B cell (primary cell): Measurements from ENCODE around the gene MRPL41. TPM values are rescaled to one million over a fixed set of nuclear protein-coding genes. Genes with fewer than 3 reads are reported as not detected.

ENCODE experiments used
- ATAC-seq: fragments of 200-7000 bp; cut with Tn5 transposase; one replicate; pipeline ENCODE4 v1.10.0; 2021; ENCODE audit warnings: low read depth, mild to moderate bottlenecking, moderate number of reproducible peaks, moderate library complexity
- CTCF ChIA-PET: fragments of 350-600 bp; sonication (Branson Sonifier 250); formaldehyde crosslinking; loops from one replicate; lab custom pipeline; 2021; ENCODE audit warnings: antibody characterized with exemption, inconsistent platforms; lab: Charles Lee
- POLR2A ChIA-PET: fragments of 350-600 bp; sonication (Branson Sonifier 250); formaldehyde crosslinking; loops from one replicate; lab custom pipeline; 2021; ENCODE audit warnings: antibody characterized with exemption; lab: Charles Lee
- DNase-seq: peaks from one replicate; pipeline ENCODE4 v3.0.0; 2013
- H2AFZ ChIP-seq: 2 replicates; pipeline ENCODE4 v1.6.1; 2012; ENCODE audit warnings: mild to moderate bottlenecking, low read depth, low read length; ENCODE audit not compliant: insufficient read depth, poor library complexity, severe bottlenecking
- H3K27ac ChIP-seq, 2 donors: 1 replicate in 1 of 2; 2 replicates in 1 of 2; pipeline ENCODE4 v1.5.1; 2012 to 2013; ENCODE audit warnings: low read length in 2 of 2, mild to moderate bottlenecking in 2 of 2, moderate library complexity in 1 of 2
- H3K27me3 ChIP-seq, 4 experiments: fragments of 200-600 bp in 1 of 4; sonication (generic) in 1 of 4; replicated peaks in 1 of 4; 1 replicate in 2 of 4; 2 replicates in 2 of 4; pipeline versions ENCODE4 v1.6.1 to v1.7.0; 2013 to 2016; ENCODE audit warnings: low read length in 3 of 4, mild to moderate bottlenecking in 2 of 4, mixed read lengths in 1 of 4, moderate library complexity in 1 of 4; ENCODE audit not compliant: insufficient read depth in 4 of 4, control insufficient read depth in 3 of 4; ENCODE audit errors: control extremely low read depth in 1 of 4
- H3K36me3 ChIP-seq, 2 experiments: replicated peaks in 1 of 2; 1 replicate in 1 of 2; 2 replicates in 1 of 2; pipeline versions ENCODE4 v1.6.1 to v1.7.1; 2013; ENCODE audit warnings: low read length in 1 of 2; ENCODE audit not compliant: insufficient read depth in 2 of 2, control insufficient read depth in 1 of 2; ENCODE audit errors: control extremely low read depth in 1 of 2, extremely low read depth in 1 of 2
- H3K4me1 ChIP-seq, 2 donors: fragments of 200-600 bp in 1 of 2; sonication (generic) in 1 of 2; 1 replicate in 1 of 2; 2 replicates in 1 of 2; pipeline versions ENCODE4 v1.5.1 to v1.6.1; 2013 to 2017; ENCODE audit warnings: low read length in 2 of 2; ENCODE audit not compliant: control insufficient read depth in 2 of 2, insufficient read depth in 2 of 2
- H3K4me2 ChIP-seq: replicated peaks from 2 replicates; pipeline ENCODE3; 2012; ENCODE audit warnings: mild to moderate bottlenecking, low read depth, low read length; ENCODE audit not compliant: poor library complexity, severe bottlenecking
- H3K4me3 ChIP-seq, 5 experiments: fragments of 200-600 bp in 1 of 5; sonication (generic) in 1 of 5; 1 replicate in 3 of 5; 2 replicates in 2 of 5; pipeline versions ENCODE4 v1.5.1 to v1.7.0; 2011 to 2016; ENCODE audit warnings: low read length in 4 of 5, mild to moderate bottlenecking in 4 of 5, low read depth in 2 of 5, control low read depth in 1 of 5, moderate library complexity in 1 of 5; ENCODE audit not compliant: insufficient read depth in 1 of 5; ENCODE audit errors: control extremely low read depth in 1 of 5, extremely low read depth in 1 of 5
- H3K79me2 ChIP-seq: fragments of 200-600 bp; sonication (generic); one replicate; pipeline ENCODE4 v1.6.0; 2016; ENCODE audit warnings: low read length; ENCODE audit not compliant: control insufficient read depth, insufficient read depth
- H3K9ac ChIP-seq: fragments of 200-600 bp; sonication (generic); 2 replicates; pipeline ENCODE4 v1.6.1; 2017; ENCODE audit warnings: mild to moderate bottlenecking, low read length, moderate library complexity
- H3K9me3 ChIP-seq, 3 donors: one replicate each; pipeline versions ENCODE4 v1.6.1 to v1.7.1; 2013; ENCODE audit warnings: low read length in 2 of 3; ENCODE audit not compliant: control insufficient read depth in 2 of 3, insufficient read depth in 1 of 3; ENCODE audit errors: control extremely low read depth in 1 of 3
- H4K20me1 ChIP-seq: 2 replicates; pipeline ENCODE4 v1.6.0; 2012; ENCODE audit warnings: mild to moderate bottlenecking, low read length; ENCODE audit not compliant: insufficient read depth, control insufficient read depth, poor library complexity, severe bottlenecking
- H3K27ac Mint-ChIP-seq: one replicate; pipeline ENCODE4 v1.8.0; 2021; ENCODE audit warnings: mixed read lengths
- H3K27me3 Mint-ChIP-seq: one replicate; pipeline ENCODE4 v1.8.0; 2021; ENCODE audit warnings: mixed read lengths
- H3K4me1 Mint-ChIP-seq: one replicate; pipeline ENCODE4 v1.8.0; 2021; ENCODE audit warnings: mixed read lengths
- H3K4me3 Mint-ChIP-seq: one replicate; pipeline ENCODE4 v1.8.0; 2021; ENCODE audit warnings: mixed read lengths
- H3K9me3 Mint-ChIP-seq: one replicate; pipeline ENCODE4 v1.8.0; 2022; ENCODE audit warnings: mixed read lengths; ENCODE audit not compliant: insufficient read depth
- EZH2 ChIP-seq: IDR thresholded peaks from 2 replicates; pipeline ENCODE4 v1.6.1; 2012; ENCODE audit warnings: borderline replicate concordance, low read depth, mild to moderate bottlenecking, moderate library complexity, low read length; ENCODE audit not compliant: insufficient read depth, poor library complexity, severe bottlenecking
- WGBS: methylation state at CpG from one replicate; pipeline ENCODE4 v1.1.5; 2013; ENCODE audit warnings: missing lambda C conversion rate; ENCODE audit not compliant: insufficient coverage; 5-methylcytosine and 5-hydroxymethylcytosine counted together
- intact Hi-C: fragments of 100-400 bp; cut with micrococcal nuclease; formaldehyde crosslinking; loops from one replicate; pipeline ENCODE4 v1.10.0; 2022
- polyA plus RNA-seq: library from polyadenylated mRNA; depleted of rRNA; stranded (reverse); fragments of >200 nt; gene quantifications from 2 replicates; pipeline ENCODE4 v1.2.3, GENCODE V29; 2012
- total RNA-seq, 2 donors: library from RNA; stranded (reverse); fragments of 120-200 nt in 1 of 2; gene quantifications; 1 replicate in 1 of 2; 2 replicates in 1 of 2; pipeline versions ENCODE4 v1.2.3 to v1.2.4, GENCODE V29; 2013 to 2022
- TF ChIP-seq, protein P1 (sequence below): fragments of 200-600 bp; IDR thresholded peaks from one replicate; pipeline ENCODE4 v1.8.0; 2022; ENCODE audit warnings: antibody characterized with exemption, mild to moderate bottlenecking

MRPL41 gene
- total and polyA plus RNA-seq, 2 donors (not counting 1 experiment from before 2014, with no cell fraction given), result 59.2 to 70.9 TPM

- intact Hi-C loops, result no loop called here
- ATAC-seq (no peak), DNase-seq (no peak)
- no peaks in the 10 kb centered on the region for H3K4me1 ChIP-seq
- no peaks in the 10 kb centered on the region for H3K79me2 ChIP-seq
- peaks cover 2% of the 10 kb centered on the region for H3K4me1 Mint-ChIP-seq
- peaks cover 0 to 7% (median 0%) of the 10 kb centered on the region in 3 donors for H3K9me3 ChIP-seq
- no peak overlapping the region for H3K4me3 Mint-ChIP-seq
- H3K27me3 Mint-ChIP-seq, result no peaks in the 10 kb centered on the region
- no peak overlapping the region for H3K9ac ChIP-seq
- no peaks in the 10 kb centered on the region for H3K27me3 ChIP-seq
- peaks cover 1 to 3% of the 10 kb centered on the region in 2 experiments for H3K36me3 ChIP-seq
- H3K27ac ChIP-seq, result no peak overlapping the region
- ChIA-PET CTCF (no interaction called here), POLR2A (no interaction called here)
- no peaks in the 10 kb centered on the region for H4K20me1 ChIP-seq
- WGBS, result 99% methylated on average over 17 of the region's 23 CpGs
- no peak overlapping the region for H3K4me2 ChIP-seq
- no peaks in the 10 kb centered on the region for H3K9me3 Mint-ChIP-seq
- H3K27ac Mint-ChIP-seq, result no peak overlapping the region
- no peak overlapping the region for H2AFZ ChIP-seq
- H3K4me3 ChIP-seq, result no peak overlapping the region
- TF ChIP-seq EZH2, result no peak
- TF ChIP-seq, protein P1, sequence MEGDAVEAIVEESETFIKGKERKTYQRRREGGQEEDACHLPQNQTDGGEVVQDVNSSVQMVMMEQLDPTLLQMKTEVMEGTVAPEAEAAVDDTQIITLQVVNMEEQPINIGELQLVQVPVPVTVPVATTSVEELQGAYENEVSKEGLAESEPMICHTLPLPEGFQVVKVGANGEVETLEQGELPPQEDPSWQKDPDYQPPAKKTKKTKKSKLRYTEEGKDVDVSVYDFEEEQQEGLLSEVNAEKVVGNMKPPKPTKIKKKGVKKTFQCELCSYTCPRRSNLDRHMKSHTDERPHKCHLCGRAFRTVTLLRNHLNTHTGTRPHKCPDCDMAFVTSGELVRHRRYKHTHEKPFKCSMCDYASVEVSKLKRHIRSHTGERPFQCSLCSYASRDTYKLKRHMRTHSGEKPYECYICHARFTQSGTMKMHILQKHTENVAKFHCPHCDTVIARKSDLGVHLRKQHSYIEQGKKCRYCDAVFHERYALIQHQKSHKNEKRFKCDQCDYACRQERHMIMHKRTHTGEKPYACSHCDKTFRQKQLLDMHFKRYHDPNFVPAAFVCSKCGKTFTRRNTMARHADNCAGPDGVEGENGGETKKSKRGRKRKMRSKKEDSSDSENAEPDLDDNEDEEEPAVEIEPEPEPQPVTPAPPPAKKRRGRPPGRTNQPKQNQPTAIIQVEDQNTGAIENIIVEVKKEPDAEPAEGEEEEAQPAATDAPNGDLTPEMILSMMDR, result no peak
These were observed 36.3 kb upstream of the MRPL41 start for GRCh38 chr9:137515338-137515724.

DNA sequence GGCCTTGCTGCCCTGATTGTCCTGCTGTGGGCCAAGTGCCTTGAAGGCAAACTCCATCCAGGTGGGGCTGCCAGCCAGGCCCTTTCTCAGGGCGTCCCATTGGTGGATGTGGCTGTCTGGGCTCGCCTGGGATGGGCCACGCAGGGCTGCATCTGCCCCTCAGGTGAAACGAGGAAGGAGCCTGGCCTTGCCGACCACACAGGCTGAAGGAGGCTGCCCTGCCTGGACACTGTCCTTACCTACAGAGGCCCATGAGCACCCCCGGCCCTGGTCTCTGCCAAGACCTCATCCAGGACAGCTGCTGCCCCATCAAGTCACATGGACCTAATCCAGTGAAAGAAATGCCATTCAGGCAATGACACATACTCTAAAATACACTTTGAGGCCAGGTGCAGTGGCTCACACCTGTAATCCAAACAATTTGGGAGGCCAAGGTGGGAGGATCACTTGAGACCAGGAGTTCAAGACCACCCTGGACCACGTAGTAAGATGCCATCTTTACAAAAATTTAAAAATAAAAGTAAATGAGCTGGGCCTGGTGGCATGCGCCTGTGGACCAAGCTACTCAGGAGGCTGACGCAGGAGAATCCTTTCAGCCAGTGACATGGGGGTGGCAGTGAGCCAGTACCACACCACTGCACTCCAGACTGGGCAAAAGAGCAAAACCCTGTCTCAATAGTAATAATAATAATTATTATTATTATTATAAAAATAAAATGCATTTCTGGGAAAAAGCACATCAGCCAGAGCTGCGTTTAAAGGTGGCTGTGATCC, 35.3 kb upstream of the MRPL41 start:
- intact Hi-C loops, result no loop called here
- H3K79me2 ChIP-seq, result no peaks in the 10 kb centered on the region
- H3K4me2 ChIP-seq, result no peak overlapping the region
- H3K27me3 ChIP-seq, result no peaks in the 10 kb centered on the region
- TF ChIP-seq EZH2, result no peak
- TF ChIP-seq, protein P1, result no peak
- Mint-ChIP-seq H3K9me3 (no peaks in the 10 kb centered on the region), H3K27me3 (no peaks in the 10 kb centered on the region), H3K4me3 (no peak overlapping the region), H3K4me1 (peaks cover 2% of the 10 kb centered on the region), H3K27ac (no peak overlapping the region)
- ChIA-PET CTCF (no interaction called here), POLR2A (no interaction called here)
- no peaks in the 10 kb centered on the region for H3K4me1 ChIP-seq
- WGBS, result 90% methylated on average over 7 of the region's 10 CpGs
- H3K9ac ChIP-seq, result no peak overlapping the region
- H3K4me3 ChIP-seq, result no peak overlapping the region
- H4K20me1 ChIP-seq, result no peaks in the 10 kb centered on the region
- DNase-seq (no peak), ATAC-seq (no peak)
- H3K27ac ChIP-seq, result no peak overlapping the region
- H3K36me3 ChIP-seq, result peaks cover 1 to 3% of the 10 kb centered on the region in 2 experiments
- peaks cover 0 to 2% (median 0%) of the 10 kb centered on the region in 3 donors for H3K9me3 ChIP-seq
- no peak overlapping the region for H2AFZ ChIP-seq
